Measurements from ENCODE around the gene SERPINA12. TPM values are rescaled to one million over a fixed set of nuclear protein-coding genes. Genes with fewer than 3 reads are reported as not detected.

Gene SERPINA12
- polyA plus RNA-seq, 2 of the 4 experiments (the other 2 are of a cell fraction) = not detected

DNA sequence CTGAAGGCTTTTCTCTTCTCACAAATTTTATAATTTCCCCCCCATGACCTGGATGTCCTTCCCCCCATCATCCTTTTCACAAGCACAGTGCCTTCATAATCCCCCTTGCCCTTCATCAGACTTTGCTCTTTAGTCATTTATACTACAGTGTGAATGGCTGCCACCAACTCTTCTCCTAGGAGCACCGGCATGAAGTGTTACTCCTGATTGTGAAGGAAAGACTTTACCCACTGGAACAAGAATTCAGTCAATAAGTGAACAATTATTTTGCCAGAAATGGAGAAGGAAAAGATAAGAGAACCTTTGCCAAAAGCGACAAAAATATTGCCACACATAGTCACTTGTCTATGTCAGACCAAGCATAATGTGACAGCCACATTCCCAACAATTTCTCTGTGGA is 38.2 kb downstream of the SERPINA12 start:
- H3K27ac ChIP-seq = no peak overlapping the region
- H3K4me1 ChIP-seq = peaks cover under 1% of the 10 kb centered on the region; the same call in 1 of the 3 replicates
- H3K9me3 ChIP-seq = no peaks in the 10 kb centered on the region
- TF ChIP-seq RCOR1 (IDR thresholded peaks at IDR 0.05; ENCODE audit: low read depth, low read length) (no peak), TP53 (CRISPR knock-in tag; IDR thresholded peaks at IDR 0.05) (no peak), RAD21 (conservative IDR thresholded peaks at IDR 0.05 in 1 of 2, IDR thresholded peaks at IDR 0.05 in 1 of 2) (no peak)
- TF ChIP-seq, protein P1, sequence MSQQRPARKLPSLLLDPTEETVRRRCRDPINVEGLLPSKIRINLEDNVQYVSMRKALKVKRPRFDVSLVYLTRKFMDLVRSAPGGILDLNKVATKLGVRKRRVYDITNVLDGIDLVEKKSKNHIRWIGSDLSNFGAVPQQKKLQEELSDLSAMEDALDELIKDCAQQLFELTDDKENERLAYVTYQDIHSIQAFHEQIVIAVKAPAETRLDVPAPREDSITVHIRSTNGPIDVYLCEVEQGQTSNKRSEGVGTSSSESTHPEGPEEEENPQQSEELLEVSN (IDR thresholded peaks at IDR 0.05; ENCODE audit: borderline replicate concordance, low read depth) = no peak
- H3K4me2 ChIP-seq = no peak overlapping the region
- 52% methylated on average over 2 of the region's 2 CpGs for WGBS (ENCODE audit: missing lambda C conversion rate)
- DNase-seq (ENCODE audit: low read depth in 1 of 2, low spot score in 1 of 2) (no peak), ATAC-seq (no peak), FAIRE-seq (no peak)
- ChIA-PET CTCF (no interaction called here), POLR2A (no interaction called here)
- no peak overlapping the region for H3K4me3 ChIP-seq

DNA sequence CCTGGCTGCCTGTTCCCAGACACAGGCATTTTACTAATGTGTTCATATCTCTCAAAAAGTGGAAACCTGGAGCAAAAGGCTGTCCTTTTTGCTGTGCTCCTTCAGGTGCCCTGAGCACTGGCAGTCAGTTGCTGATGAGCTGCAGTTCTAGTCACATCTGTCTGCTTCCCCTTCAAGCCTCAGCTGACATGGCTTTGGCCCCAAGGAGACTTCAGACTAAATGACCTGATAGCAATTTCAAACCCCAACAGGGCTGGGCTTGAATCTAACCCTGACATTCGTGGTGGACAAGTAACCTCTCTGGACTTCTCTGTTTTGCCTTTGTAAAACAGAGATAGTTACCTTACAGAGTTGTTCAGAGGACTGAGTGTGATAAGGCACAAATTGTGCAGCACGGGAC is 39.0 kb downstream of the SERPINA12 start:
- TF ChIP-seq POLR2A (IDR thresholded peaks at IDR 0.05; ENCODE audit: low read length) (no peak), RAD21 (conservative IDR thresholded peaks at IDR 0.05 in 1 of 2, IDR thresholded peaks at IDR 0.05 in 1 of 2) (no peak), SMC3 (IDR thresholded peaks at IDR 0.05) (no peak), ZC3H11A (IDR thresholded peaks at IDR 0.05) (no peak), CBX2 (IDR thresholded peaks at IDR 0.05; ENCODE audit: borderline replicate concordance, low read depth) (no peak), CHD2 (IDR thresholded peaks at IDR 0.05; ENCODE audit: low read length, partially characterized antibody) (no peak), EHF (CRISPR knock-in tag; IDR thresholded peaks at IDR 0.05) (no peak), ZNF302 (CRISPR knock-in tag; IDR thresholded peaks at IDR 0.05) (no peak), CEBPB (IDR thresholded peaks at IDR 0.05) (no peak), HEYL (CRISPR knock-in tag; IDR thresholded peaks at IDR 0.05) (no peak), MYC (IDR thresholded peaks at IDR 0.05; ENCODE audit: borderline replicate concordance, low read length) (no peak), RARB (CRISPR knock-in tag; IDR thresholded peaks at IDR 0.05) (no peak), NPAS2 (CRISPR knock-in tag; IDR thresholded peaks at IDR 0.05; ENCODE audit: borderline replicate concordance) (no peak), HOXB5 (CRISPR knock-in tag; IDR thresholded peaks at IDR 0.05) (no peak), PHF8 (IDR thresholded peaks at IDR 0.05; ENCODE audit: borderline replicate concordance, low read depth) (no peak), JUN (IDR thresholded peaks at IDR 0.05) (no peak), RNF2 (IDR thresholded peaks at IDR 0.05; ENCODE audit: borderline replicate concordance, low read depth) (no peak), EHMT2 (IDR thresholded peaks at IDR 0.05; ENCODE audit: low read depth) (no peak)
- TF ChIP-seq, protein P2, sequence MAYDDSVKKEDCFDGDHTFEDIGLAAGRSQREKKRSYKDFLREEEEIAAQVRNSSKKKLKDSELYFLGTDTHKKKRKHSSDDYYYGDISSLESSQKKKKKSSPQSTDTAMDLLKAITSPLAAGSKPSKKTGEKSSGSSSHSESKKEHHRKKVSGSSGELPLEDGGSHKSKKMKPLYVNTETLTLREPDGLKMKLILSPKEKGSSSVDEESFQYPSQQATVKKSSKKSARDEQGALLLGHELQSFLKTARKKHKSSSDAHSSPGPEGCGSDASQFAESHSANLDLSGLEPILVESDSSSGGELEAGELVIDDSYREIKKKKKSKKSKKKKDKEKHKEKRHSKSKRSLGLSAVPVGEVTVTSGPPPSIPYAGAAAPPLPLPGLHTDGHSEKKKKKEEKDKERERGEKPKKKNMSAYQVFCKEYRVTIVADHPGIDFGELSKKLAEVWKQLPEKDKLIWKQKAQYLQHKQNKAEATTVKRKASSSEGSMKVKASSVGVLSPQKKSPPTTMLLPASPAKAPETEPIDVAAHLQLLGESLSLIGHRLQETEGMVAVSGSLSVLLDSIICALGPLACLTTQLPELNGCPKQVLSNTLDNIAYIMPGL (CRISPR knock-in tag; IDR thresholded peaks at IDR 0.05; ENCODE audit: borderline replicate concordance) = no peak
- TF ChIP-seq, protein P3, sequence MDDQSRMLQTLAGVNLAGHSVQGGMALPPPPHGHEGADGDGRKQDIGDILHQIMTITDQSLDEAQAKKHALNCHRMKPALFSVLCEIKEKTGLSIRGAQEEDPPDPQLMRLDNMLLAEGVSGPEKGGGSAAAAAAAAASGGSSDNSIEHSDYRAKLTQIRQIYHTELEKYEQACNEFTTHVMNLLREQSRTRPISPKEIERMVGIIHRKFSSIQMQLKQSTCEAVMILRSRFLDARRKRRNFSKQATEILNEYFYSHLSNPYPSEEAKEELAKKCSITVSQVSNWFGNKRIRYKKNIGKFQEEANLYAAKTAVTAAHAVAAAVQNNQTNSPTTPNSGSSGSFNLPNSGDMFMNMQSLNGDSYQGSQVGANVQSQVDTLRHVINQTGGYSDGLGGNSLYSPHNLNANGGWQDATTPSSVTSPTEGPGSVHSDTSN (IDR thresholded peaks at IDR 0.05) = no peak
- Histone ChIP-seq H3K27ac (no peak overlapping the region), H3K4me3 (no peak overlapping the region), H3K4me1 (peaks cover 8% of the 10 kb centered on the region; the same call in 2 of the 3 replicates), H3K9me3 (no peaks in the 10 kb centered on the region), H3K4me2 (no peak overlapping the region)
- 0% methylated on average over 2 of the region's 2 CpGs for WGBS (ENCODE audit: missing lambda C conversion rate)
- ChIA-PET POLR2A (no interaction called here), CTCF (no interaction called here)
- FAIRE-seq (no peak), DNase-seq (ENCODE audit: low read depth in 1 of 2, low spot score in 1 of 2) (no peak), ATAC-seq (no peak)
